Mucosa of stomach (tissue), 1 donor: ENCODE data around the gene PRSS33.

ENCODE experiments used
- H3K27me3 ChIP-seq: one replicate; pipeline ENCODE4 v1.7.0; 2013; ENCODE audit warnings: mild to moderate bottlenecking, low read length; ENCODE audit not compliant: control insufficient read depth, insufficient read depth
- H3K36me3 ChIP-seq: one replicate; pipeline ENCODE4 v1.7.0; 2013; ENCODE audit warnings: low read length; ENCODE audit not compliant: control insufficient read depth, insufficient read depth
- H3K4me1 ChIP-seq: one replicate; pipeline ENCODE4 v1.7.0; 2013; ENCODE audit warnings: mild to moderate bottlenecking, low read length; ENCODE audit not compliant: control insufficient read depth, insufficient read depth
- H3K4me3 ChIP-seq: one replicate; pipeline ENCODE4 v1.7.0; 2013; ENCODE audit warnings: low read length
- H3K9ac ChIP-seq: one replicate; pipeline ENCODE4 v1.7.0; 2013; ENCODE audit warnings: mild to moderate bottlenecking, low read length, moderate library complexity
- H3K9me3 ChIP-seq: one replicate; pipeline ENCODE4 v1.7.0; 2013; ENCODE audit warnings: mild to moderate bottlenecking, low read length, moderate library complexity; ENCODE audit not compliant: control insufficient read depth
- donor health status: Pancreatic carcinoma.

Gene PRSS33

DNA sequence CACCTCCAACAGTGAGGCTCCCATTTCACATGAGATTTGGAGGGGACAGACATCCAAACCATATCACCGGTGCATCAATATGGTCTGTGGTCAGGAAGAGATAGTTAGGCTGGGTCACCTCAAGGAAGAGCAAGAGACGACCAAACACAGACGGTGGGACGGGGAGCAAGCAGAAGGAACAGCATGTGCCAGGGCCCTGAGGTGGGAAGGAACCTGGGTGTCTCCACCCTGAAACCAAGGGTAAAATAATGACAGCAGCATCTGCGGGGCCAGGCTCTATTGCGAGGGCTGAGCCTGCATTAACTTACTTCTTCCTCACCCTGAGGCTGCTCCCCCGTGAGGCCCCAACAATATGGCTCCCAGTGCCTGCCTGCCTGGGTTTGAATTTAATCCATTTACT, 20.8 kb upstream of the PRSS33 start:
- Histone ChIP-seq H3K36me3 (no peaks in the 10 kb centered on the region), H3K9ac (no peak overlapping the region), H3K27me3 (no peaks in the 10 kb centered on the region), H3K4me3 (no peak overlapping the region), H3K9me3 (no peaks in the 10 kb centered on the region), H3K4me1 (peaks cover 10% of the 10 kb centered on the region)

DNA sequence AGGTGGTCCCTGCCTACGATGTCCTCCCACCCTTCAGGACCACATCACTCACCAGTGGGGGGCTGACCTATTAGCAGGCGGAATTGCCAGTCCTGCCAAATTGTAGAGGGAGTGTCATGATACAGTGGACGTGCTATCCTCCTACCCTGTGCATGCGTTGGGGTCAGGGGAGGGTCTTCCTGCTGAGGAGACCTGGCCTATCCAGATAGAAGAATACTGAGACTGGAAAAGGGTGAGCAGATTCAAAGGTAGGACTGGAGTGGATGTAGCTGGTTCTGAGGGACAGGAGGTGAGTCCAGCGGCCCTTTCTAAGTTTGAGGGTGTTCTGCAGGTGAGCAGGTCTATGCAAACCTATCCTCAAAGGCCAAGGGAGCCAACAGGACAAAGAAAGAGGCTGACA, 18.9 kb upstream of the PRSS33 start:
- Histone ChIP-seq H3K4me1 (no peaks in the 10 kb centered on the region), H3K36me3 (no peaks in the 10 kb centered on the region), H3K9me3 (no peaks in the 10 kb centered on the region), H3K4me3 (no peak overlapping the region), H3K27me3 (no peaks in the 10 kb centered on the region), H3K9ac (no peak overlapping the region)

DNA sequence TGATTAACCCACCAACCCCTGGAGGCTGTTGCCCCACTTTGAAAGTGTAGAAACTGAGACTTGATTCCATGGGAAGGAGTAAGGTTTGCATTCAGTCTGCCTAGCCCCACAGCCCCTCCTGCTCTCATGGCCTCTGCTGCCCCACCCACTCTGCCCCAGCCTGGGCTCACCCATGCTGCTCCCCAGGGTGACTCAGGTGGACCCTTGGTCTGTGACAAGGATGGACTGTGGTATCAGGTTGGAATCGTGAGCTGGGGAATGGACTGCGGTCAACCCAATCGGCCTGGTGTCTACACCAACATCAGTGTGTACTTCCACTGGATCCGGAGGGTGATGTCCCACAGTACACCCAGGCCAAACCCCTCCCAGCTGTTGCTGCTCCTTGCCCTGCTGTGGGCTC, 17.4 kb upstream of the PRSS33 start:
- no peaks in the 10 kb centered on the region for H3K36me3 ChIP-seq
- H3K9ac ChIP-seq, result no peak overlapping the region
- H3K9me3 ChIP-seq, result no peaks in the 10 kb centered on the region
- H3K4me1 ChIP-seq, result peaks cover 8% of the 10 kb centered on the region
- no peak overlapping the region for H3K4me3 ChIP-seq
- no peaks in the 10 kb centered on the region for H3K27me3 ChIP-seq

DNA sequence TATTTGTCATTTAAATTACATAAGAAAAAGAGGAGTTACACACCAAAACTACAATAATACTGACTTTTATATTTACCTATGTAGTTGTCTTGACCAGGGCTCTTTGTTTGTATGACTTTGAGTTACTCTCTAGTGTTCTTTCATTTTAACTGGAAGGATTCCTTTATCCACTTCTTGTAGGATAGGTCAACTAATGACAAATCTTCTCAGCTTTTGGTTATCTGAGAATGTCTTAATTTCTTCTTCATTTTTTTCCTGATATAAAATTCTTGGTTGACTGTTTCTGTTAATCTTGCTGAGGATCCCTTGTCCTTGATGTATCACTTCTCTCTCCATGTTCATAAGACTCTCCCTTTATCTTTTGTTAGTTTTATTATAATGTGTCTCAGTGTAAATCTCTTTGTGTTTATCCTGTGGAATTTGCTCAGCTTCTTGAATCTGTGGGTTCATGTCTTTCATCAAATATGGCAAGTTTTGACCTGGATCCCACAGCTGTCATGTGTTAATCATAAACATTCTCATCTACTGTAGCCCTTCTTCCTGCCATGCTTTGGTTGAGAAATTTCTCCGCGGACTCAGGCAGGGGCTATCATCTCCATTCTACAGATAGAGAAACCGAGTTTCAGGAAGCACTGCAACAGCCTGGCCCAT, 16.3 kb upstream of the PRSS33 start:
- Histone ChIP-seq H3K4me1 (peaks cover 16% of the 10 kb centered on the region), H3K4me3 (no peak overlapping the region), H3K9ac (no peak overlapping the region), H3K36me3 (no peaks in the 10 kb centered on the region), H3K27me3 (no peaks in the 10 kb centered on the region), H3K9me3 (no peaks in the 10 kb centered on the region)

DNA sequence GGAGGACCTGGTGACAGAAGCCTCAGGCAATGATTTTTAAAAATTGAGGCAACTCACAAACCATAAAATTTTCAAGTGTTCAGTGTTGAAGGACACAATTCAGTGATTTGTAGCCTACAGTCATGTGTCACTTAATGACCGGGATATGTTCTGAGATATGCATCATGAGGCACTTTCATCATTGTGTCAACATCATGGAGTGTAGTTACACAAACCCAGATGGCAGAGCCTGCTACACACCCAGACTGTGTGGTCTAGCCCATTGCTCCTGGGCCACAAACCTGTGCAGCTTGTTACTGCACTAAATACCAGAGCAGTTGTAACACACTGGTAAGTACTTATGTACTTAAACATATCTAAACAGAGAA, 12.5 kb upstream of the PRSS33 start:
- H3K4me1 ChIP-seq, result peaks cover 29% of the 10 kb centered on the region
- peak overlapping the region; percentile 42 for H3K9ac ChIP-seq
- no peaks in the 10 kb centered on the region for H3K9me3 ChIP-seq
- no peak overlapping the region for H3K4me3 ChIP-seq
- H3K36me3 ChIP-seq, result no peaks in the 10 kb centered on the region
- H3K27me3 ChIP-seq, result no peaks in the 10 kb centered on the region

DNA sequence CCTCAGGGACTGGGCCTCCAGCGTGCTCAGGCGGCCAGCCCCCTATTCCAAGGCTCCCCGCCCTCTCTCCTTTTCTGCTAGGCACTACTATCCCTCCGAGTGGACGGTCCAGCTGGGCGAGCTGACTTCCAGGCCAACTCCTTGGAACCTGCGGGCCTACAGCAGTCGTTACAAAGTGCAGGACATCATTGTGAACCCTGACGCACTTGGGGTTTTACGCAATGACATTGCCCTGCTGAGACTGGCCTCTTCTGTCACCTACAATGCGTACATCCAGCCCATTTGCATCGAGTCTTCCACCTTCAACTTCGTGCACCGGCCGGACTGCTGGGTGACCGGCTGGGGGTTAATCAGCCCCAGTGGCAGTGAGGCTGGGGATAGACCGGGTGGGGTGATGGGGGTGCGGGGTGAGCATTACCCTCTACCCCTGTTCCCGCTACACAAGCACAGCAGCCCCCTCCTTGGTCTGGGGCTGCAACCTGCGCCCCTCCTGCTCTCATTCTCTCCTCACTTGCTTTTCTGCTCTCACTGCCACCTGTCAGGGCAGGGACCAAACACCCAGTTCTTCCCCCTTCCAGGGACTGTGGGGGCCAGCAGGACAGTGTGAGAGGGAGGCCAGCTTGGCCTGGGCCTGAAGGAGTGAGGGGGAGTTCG, 12.0 kb upstream of the PRSS33 start:
- H3K4me3 ChIP-seq, result no peak overlapping the region
- peaks cover 34% of the 10 kb centered on the region for H3K4me1 ChIP-seq
- no peaks in the 10 kb centered on the region for H3K36me3 ChIP-seq
- no peaks in the 10 kb centered on the region for H3K27me3 ChIP-seq
- peak overlapping the region; percentile 42 for H3K9ac ChIP-seq
- H3K9me3 ChIP-seq, result no peaks in the 10 kb centered on the region

DNA sequence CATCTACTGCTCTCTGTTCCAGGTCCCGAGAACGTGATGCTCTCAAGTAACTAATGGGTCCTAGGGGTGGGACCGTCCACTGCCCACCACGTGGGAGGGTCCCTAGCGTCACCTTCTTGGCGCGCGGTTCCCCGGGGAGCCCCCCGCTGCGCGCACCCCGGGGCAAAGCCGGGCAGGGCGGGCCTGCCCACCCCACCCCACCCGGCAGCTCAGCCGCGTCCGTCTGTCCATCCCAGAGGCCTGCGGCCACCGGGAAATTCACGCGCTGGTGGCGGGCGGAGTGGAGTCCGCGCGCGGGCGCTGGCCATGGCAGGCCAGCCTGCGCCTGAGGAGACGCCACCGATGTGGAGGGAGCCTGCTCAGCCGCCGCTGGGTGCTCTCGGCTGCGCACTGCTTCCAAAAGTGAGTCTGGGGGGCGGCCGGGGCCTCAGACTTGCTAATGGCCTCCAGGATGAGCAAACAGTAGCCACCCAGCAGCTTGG, 11.4 kb upstream of the PRSS33 start:
- Histone ChIP-seq H3K4me3 (no peak overlapping the region), H3K9me3 (no peaks in the 10 kb centered on the region), H3K27me3 (no peaks in the 10 kb centered on the region), H3K9ac (no peak overlapping the region), H3K4me1 (peaks cover 38% of the 10 kb centered on the region), H3K36me3 (no peaks in the 10 kb centered on the region)

DNA sequence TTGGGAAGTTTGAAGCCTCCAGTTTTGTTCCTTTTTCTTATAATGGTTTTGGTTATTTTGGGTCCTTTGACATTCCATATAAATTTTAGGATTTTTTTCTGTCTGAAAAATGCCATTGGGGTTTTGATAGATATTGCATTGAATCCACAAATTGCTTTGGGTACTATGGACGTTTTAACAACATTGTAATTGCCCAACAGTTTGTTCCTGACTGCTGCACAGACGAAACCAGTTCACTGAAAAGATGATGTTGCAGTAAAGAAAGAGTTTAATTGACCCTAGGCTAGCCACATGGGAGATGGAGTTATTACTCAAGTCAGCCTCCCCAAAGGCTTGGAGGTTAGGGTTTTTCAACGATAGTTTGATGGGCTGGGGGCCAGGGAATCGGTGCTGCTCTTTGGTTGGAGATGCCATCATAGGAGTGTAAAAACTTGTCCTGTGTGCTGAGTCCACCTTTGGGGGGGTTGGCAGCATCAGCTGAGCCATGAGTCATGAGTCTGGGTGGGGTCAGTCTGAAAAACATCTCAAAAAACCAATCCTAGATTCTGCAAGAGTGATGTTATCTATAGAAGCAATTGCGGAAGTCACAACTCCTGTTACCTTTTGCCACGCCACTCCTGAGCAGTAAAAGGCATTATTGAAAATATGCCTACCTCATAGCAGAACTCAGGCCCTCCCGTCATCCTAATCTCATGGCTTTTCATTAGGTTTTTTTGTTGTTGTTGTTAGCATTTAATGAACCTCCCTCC, 8.2 kb upstream of the PRSS33 start:
- H3K36me3 ChIP-seq, result no peaks in the 10 kb centered on the region
- no peaks in the 10 kb centered on the region for H3K27me3 ChIP-seq
- H3K9me3 ChIP-seq, result no peaks in the 10 kb centered on the region
- H3K9ac ChIP-seq, result no peak overlapping the region
- no peak overlapping the region for H3K4me3 ChIP-seq
- peaks cover 44% of the 10 kb centered on the region for H3K4me1 ChIP-seq

DNA sequence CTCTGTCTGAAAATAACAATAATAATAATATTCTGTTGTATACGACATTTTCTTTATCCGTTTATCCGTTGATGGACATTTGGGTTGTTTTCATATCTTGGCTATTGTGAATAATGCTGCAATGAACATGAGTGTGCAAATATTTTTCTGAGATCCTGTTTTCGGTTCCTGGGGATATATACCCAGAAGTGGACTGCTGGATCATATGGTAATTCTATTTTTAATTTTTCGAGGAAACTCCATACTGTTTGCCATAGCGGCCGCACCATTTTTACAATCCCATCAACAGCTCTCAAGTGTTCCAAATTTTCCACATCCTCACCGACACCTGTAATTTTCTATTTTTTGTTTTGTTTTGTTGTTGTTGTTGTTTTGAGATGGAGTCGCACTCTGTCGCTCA, 5.6 kb upstream of the PRSS33 start:
- H3K4me3 ChIP-seq, result no peak overlapping the region
- H3K36me3 ChIP-seq, result no peaks in the 10 kb centered on the region
- H3K9me3 ChIP-seq, result no peaks in the 10 kb centered on the region
- H3K27me3 ChIP-seq, result peaks cover 10% of the 10 kb centered on the region
- H3K9ac ChIP-seq, result peak overlapping the region; percentile 34
- peaks cover 29% of the 10 kb centered on the region for H3K4me1 ChIP-seq

DNA sequence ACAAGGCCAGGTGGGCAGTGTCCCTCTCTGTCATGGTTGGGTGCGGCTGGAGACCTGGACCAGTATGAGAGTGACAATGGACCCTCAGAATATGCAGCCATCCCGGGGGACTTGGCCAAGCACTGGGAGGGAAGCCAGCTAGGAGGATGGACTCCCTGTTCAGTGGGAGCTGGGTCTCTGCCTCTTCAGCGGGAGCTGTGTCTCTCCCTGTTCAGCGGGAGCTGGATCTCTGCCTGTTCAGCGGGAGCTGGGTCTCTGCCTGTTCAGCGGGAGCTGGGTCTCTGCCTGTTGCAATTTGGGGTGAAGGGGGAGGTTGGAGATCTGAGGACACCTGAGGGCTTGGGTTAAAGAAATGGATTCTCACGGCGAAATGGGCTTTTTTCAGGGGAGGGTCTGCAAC, 3.8 kb upstream of the PRSS33 start:
- H3K4me1 ChIP-seq, result peaks cover 28% of the 10 kb centered on the region
- H3K27me3 ChIP-seq, result peaks cover 21% of the 10 kb centered on the region
- no peak overlapping the region for H3K4me3 ChIP-seq
- H3K9me3 ChIP-seq, result no peaks in the 10 kb centered on the region
- H3K36me3 ChIP-seq, result no peaks in the 10 kb centered on the region
- H3K9ac ChIP-seq, result no peak overlapping the region

DNA sequence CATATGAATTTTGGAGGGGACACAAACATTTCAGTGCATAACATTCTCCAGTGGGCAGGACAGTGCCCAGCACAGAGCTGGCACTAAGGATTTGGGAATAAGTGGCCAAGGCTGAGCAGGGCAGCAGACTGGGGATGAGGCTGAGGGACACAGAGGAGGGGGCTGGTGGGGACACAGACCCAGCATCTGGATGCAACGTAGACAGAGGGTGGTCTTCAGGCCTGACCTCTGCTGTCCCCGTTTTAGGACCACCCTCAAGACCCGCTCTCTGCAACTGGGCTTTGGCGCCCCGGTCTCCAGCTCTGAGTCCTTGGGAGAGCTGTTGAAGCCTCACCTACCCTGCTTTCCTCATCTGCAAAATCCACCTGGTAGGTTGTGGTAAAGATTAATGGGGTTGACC, 3.3 kb upstream of the PRSS33 start:
- Histone ChIP-seq H3K4me3 (no peak overlapping the region), H3K9ac (no peak overlapping the region), H3K4me1 (peaks cover 28% of the 10 kb centered on the region), H3K9me3 (no peaks in the 10 kb centered on the region), H3K27me3 (peaks cover 27% of the 10 kb centered on the region), H3K36me3 (no peaks in the 10 kb centered on the region)

DNA sequence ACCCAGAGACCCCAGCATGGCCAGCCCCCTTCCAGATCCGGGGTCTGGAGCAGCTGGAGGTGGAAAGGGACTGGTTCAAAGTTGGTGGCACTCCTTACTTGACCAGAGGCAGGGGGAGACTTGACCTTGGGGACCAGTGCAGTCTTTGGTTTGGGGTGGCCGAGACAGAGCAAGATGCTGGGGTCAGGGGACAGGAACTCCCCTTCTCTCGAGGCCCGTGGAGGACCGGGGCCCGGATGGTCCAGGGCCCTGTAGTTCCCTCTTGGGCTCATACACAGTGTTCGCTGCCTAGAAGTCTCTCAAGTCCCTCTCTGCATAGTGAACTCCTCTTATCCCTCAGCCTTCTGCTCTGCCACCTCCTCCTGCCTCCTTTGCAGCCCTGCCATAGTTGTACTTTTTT, 601 bp upstream of the PRSS33 start:
- H3K4me1 ChIP-seq, result peaks cover 20% of the 10 kb centered on the region
- no peaks in the 10 kb centered on the region for H3K9me3 ChIP-seq
- H3K36me3 ChIP-seq, result no peaks in the 10 kb centered on the region
- H3K4me3 ChIP-seq, result no peak overlapping the region
- H3K9ac ChIP-seq, result no peak overlapping the region
- H3K27me3 ChIP-seq, result peaks cover 41% of the 10 kb centered on the region
